NCI-H446 (cell line): ENCODE measurements around the gene BSN.
A peak's percentile ranks its signal among the peaks of the same experiment; 100 is the strongest.
"Not testable (repeated sequence)": the region's sequence is repeated elsewhere in the genome, so short reads cannot be mapped to it uniquely, and the experiment has no call there.

ENCODE experiments used
- DNase-seq, 2 experiments: peaks; one replicate each; lab custom pipeline; 2025; lab: John Stamatoyannopoulos, UW

BSN gene

DNA sequence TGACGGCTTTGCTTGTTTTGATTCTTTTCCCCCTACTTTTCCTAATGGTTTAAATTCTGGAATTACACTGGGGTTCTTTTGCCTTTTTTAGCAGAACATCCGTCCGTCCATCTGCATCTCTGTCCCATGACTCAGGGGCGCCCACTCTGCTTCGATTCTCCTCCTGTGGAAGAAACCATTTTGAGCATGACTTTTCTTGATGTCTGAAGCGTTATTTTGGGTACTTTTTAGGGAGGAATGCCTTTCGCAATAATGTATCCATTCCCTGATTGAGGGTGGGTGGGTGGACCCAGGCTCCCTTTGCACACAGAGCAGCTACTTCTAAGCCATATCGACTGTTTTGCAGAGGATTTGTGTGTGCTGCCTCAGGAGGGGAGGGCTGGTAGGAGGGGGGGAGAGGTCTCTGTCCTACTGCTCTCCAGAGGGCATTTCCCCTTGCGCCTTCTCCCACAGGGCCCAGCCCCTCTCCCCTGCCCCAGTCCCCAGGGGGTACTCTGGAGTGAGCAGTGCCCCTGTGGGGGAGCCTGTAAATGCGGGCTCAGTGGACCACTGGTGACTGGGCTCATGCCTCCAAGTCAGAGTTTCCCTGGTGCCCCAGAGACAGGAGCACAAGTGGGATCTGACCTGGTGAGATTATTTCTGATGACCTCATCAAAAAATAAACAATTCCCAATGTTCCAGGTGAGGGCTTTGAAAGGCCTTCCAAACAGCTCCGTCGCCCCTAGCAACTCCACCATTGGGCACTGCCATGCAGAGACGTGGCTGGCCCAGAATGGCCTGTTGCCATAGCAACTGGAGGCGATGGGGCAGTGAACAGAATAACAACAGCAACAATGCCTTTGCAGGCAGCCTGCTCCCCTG is 19.5 kb upstream of the BSN start:
- DNase-seq = no peak

DNA sequence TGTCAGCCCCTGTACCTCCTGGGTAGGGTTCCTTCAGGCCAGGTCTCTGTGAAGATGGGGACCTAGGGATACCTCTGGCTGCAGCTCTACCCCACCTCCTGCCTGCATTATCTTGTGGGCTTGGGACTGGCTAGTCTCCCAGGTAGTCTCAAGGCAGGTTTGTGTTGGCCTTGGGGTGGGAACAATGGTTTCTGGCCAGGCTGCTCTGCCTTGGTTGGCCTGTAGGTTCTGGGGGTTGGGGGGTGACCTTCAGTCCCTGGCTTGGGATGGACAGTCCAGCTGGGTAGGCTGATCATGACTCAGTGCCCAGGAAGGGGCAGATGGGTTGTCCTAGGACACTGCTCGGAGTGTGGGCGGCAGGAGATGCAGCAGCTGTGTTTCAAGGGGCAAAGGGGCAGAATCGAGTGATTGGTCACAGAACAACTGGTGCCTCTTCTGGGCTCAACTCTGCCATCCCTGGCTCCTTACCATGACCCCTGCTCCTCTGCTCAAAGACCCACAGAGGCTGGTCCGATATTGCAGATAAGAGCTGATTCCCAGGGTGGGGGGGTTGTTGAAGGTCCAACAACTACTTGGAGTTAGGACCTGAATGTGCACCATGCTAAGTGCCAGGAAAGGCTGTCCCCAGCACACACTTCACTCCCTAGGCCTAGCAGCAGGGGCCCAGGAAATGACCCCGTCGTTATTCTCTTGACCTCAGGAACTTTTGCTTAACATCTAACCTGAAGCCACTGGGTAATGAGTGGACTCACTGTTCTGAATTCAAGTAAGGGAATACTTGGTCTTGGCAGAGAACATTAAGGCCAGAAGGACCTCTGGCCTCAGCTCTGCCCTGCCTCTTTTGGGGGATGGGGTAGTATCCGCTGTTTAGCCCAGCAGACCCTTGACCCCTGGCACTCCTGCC is 18.1 kb upstream of the BSN start:
- DNase-seq = no peak

DNA sequence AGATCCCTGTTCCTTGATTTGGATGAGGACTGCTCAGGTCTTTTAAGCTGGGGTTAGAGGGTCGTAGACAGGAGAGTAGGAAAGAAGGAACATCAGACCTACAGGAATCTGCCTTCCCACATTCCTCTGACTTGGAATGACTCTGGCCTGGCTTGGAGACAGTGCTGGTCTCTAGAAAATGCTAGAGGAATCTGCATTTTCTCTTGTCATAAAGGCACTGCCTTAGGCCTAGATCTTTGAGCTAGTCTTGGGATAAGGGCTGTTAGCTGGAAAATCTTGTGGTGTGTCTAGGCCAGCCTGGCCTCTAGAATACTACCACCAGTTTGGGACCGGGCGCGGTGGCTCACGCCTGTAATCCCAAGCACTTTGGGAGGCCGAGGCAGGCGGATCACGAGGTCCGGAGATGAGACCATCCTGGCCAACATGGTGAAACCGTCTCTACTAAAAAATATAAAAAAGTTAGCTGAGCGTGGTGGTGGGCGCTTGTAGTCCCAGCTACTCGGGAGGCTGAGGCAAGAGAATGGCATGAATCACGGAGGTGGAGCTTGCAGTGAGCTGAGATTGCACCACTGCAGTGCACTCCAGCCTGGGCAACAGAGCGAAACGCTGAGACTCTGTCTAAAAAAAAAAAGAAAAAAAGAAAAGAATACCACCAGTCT is 17.3 kb upstream of the BSN start:
- no peak for DNase-seq

DNA sequence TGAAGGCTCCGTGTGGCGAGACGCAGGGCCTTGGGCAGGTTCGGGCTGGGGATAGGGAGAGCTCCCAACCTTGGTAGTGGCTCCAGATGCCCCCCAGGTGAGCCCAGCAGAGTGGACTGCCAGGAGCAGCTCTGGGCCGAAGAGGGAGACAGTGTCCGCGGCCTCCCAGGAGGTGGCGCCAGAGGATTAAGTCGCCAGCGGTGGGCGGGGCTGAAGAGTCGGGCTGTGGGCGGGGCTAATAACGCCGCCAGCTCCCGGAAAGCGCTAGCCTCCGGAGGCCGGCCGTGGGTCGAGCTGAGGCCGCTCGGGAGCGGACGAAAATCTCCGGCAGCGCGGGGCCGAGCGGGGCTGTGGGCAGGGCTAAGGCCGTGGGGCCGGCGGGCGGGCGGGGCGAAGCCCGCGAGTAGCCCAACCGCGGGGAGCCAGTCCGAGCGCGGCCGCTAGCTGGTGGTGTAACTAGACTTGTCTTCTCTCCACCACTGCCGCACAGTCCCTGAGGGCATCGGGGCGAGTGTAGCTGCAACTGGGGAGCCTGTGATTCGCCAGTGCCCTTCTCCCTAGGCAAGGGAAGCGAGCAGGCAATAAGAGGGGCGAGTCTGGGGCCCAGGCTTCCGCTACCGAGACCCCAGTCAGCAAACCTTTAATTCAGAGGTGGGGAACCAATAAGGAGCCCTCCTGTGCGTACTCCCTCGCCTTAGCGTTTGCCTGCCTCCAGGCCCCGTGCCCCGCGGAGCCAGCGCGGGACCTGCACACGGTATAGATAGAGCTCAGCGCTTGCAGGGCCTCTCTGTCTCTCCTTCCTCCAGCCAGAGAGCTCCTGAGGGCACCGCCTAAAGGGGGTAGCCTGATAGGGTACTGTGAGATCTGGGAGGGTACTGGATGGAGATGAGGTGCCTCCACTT is 14.4 kb upstream of the BSN start:
- peak; percentile 75 to 85 for DNase-seq

DNA sequence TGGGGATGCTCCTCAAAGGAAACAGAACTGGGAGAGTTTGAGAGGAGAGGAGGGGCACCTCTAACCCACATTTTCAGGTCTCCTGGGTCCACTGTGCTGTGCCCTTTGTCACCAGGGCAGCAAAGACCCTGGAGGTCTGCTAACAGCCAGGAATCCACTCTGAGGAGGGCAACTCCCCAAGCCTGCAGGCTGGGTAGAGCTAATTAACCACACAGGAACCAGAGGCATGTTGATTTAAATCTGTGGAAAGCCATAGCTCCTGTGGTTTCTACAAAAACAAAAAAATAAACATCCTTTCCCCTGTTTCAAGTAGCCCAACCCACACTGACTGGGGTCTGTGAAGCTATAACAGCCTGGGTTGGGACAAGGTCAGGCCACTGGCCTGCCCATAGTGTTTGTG is 2.2 kb upstream of the BSN start:
- no peak for DNase-seq

DNA sequence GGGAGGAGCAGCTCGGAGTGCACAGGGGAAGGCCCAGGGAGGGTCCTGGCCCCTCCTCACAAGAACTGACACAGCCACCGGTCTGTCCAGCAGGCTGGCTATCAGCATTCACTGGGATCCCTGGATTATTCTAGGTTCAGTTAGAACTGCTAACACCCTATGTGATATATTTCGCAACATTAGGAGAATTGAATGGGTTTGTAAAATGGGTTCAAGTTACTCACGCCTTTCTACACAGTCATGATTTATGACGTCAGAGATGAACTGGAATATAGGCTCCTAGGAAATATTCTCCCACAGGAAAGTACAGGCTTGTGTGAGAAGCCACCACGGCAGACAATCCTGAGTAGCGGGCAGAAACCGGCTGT is 969 bp upstream of the BSN start:
- DNase-seq = no peak

DNA sequence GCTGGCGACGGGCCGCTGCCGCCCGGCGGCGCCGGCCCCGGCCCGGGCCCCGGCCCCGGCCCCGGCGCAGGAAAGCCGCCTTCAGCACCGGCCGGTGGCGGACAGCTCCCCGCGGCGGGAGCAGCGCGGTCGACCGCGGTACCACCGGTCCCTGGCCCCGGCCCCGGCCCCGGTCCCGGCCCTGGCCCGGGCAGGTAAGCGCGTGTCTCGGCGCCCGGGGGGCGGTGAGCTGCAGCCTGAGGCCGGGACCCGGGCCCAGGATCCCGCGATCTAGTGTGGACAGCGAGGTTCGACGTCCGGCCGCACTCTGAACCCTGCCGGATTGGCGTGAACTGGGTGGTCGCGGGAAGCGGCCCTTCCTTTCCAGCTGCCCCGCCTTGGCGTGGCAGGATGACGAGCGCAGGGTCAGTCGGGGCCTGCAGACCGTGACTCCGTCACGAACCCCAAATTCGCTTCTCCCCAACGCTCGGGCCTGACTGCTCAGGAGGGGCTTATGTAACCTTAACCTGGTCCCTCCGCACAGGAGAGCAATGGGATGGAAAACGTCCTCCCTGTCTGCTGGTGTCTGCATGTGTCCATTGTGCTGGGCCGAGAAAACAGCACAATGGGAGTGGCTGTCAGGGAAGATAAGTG is 472 bp downstream of the BSN start:
- DNase-seq = no peak

DNA sequence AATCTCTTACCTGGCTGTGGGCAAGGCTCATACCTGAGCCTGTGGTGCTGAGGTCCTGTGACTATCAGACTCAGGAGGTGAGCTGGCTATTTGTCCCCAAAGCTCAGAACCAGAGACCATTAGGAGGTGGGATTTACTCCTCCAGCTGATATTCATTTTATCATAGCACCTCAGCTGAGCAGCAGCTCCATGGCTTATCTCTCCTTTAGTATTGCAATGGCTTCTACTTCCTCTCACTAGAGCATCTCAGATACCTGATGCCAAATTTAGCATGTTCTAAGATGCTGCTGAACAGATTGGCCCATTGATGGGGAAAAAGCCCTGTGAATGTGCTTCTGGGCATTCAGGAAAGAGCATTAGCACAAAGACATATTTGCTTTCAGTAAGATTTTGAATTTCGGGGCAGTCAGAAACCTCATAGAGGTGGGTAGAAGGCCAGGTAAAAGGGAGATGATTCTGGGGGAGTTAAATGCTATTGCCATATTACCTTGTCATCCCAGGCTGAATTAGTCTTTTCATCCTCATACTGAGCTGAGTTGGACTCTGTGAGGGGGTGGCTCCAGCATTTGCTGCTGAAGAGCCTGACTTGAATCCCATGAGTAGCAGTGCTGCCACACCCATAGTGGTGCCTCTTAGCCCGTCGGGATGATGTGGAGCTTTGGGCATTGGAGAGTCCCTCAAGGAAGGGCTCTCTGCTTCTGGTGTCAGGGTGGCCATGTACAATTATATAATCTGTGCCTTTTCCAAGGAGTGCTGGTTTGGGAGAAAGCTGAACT is 2.4 kb downstream of the BSN start:
- DNase-seq = no peak

DNA sequence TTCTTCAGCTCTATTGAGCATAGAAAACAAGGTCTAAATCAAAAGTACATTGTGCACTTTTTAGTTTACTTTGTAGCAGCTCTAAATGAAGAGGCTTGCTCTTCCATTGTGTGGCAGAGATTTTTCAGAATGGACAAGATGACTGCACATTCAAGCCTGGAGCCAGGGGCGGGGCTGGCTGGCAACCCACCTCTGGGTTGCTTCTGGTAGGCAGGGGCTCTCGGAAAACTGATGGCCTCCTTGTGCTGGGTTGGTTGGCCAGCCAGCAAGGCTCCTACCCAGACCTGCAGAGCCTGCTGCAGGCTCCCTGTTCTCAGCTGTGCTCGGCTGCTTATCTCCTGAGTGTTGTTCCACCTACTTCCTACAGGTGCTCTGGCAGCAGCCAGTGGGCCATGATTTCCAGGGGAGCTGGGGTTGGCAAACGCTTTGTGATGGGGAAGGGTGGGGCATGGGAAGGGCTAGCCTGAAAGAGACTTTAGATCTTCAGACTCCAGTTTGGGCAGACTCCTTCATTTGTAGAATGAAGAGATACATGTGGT is 8.8 kb downstream of the BSN start:
- DNase-seq = no peak

DNA sequence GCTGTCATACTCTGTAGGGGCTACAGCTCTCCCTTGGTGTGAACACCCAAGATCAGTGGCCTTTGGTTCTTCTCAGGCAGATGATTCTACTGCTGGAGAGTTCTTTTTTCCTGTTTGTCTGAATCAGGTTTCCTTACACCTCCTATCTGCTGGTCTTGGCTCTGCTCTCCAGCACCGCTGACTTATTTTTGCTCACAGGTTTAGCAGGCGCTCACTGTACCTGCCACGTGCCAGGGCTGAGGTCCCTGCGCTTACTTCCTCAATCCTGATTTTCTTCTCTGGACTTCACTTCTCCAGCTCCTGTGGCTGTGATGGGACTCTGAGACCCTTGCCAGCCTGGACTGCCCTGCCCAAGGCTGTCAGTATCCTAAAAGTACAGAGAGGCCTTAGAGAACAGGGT is 9.5 kb downstream of the BSN start:
- no peak for DNase-seq

DNA sequence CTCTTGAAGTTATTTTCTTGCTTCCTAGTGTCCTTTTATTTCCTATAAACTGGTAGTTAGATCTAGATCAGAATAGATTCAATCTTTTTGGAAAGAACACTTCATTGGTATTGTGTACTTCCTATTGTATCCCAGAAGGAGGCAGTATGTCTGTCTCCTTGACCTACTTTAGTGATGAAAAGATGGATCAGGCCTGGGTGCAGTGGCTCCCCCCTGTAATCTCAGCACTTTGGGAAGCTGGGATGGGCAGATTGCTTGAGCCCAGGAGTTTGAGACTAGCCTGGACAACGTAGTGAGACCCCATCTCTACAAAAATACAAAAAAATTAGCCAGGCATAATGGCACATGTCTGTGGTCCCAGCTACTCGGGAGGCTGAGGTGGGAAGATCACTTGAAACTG is 12.0 kb downstream of the BSN start:
- no peak for DNase-seq

DNA sequence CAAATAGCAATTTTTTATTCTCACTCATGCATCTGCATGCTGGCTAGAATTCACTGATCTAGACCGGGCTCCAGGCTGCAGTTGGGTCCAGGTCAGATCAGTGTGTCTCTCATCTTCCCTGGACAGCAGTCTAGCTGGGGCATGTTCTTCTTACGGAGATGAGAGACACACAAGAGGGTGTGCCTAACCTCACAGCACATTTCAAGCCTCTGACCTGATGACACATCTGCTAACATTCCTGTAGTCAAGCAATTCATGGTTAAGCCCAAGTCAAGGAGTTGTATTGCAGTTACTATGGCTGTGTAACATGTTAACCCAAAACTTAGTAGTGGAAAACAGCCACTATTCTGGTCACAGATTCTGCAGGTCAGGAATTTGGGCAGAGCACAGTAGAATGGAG is 13.1 kb downstream of the BSN start:
- DNase-seq = no peak

DNA sequence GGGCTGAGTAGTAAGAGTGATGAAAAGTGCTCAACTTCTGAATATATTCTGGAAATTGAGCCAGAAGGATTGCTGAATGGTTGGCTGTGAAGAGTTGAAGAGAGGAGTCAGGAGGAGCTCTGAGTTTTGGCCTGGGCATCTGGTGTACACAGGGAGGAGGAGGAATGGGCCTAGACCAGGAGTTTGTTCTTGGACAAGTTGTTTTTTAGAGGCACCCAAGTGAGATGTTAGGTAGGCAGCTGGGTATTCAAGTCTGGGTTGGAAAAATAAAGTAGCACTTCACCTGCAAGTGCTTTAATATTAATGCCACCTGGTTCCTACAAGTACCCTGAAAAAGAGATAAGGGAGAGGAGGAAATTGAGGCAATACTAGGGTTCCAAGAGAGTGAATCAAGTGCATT is 14.7 kb downstream of the BSN start:
- no peak for DNase-seq

DNA sequence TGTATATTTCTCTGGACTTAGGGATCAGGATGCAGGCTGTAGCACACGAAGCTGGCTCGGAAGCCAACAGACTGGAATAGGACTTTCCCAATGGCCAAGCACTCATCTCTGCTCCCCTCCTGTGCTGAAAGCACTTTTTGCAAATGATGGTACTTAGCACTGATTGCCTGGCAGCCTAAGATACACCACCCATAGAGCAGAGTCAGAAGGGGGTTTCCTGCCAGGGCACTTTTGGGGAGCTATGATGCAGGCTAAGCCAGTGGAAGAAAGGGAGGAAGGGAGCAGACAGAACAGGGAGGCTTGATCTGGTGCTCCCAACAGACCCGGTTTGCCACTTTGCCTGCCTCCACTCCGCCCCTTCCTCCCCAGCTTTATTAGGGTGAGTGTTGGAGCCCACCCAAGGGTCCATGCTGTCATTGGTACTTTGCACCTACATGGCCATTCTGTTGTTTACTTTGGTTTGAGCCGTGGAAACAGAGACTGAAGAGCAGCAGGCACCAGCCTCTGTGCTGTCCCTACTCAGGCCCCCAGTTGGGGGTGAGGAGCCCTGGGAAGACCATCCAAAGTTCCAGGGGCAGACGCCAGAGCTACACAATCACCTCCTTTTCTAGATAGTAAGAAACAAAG is 15.9 kb downstream of the BSN start:
- no peak for DNase-seq

DNA sequence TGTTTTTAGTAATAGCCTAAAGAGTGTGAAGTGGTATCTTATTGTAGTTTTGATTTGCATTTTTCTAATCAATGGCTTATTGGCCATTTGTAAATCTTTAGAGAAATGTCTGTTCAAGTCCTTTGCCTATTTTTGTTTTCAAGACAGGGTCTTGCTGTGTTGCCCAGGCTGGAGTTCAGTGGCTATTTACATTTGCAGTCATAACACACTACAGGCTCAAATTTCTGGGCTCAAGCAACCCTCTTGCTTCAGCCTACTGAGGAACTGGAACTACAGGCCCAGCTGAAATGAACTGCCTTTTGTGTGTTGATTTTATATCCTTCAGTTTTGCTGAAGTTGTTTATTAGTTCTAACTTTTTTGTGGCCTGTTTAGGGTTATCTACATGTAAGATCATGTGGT is 27.9 kb downstream of the BSN start:
- DNase-seq = no peak

DNA sequence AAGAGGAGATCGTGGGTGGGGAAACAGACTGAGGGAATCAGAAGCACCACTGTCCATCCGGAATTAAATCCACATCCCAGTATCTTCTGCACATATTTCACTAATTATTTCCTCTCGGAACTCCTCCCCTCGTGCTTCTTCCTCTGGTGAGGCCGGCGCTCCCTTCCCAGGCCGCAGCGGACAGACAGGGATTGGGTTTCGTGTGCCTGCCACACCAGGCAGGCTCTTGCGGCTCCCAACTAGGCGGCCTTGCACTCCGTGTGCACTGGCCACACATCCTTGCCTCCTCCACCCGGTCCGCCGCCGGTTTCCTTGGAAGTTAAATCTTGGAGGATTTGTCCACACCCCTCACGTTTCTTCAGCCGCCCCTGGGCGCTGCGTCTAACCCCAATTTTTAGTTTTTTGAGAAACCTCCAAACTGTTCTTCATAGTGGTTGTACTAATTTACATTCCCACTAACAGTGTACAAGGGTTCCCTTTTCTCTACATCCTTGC is 31.0 kb downstream of the BSN start:
- not testable (repeated sequence) for DNase-seq

DNA sequence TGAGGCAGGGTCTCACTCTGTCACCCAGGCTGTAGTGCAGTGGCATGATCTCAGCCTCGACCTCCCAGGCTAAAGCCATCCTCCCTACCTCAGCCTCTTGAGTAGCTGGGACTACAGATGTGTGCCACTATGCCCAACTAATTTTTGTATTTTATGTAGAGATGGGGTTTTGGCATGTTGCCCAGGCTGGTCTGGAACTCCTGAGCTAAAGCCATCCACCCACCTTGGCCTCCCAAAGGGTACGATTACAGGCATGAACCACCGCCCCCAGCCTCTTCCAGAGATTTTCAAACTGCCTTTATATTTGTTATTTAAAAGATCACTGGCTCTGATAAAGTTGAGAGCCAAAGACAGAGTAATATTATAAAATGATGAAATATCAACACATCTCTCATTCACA is 37.3 kb downstream of the BSN start:
- no peak for DNase-seq

DNA sequence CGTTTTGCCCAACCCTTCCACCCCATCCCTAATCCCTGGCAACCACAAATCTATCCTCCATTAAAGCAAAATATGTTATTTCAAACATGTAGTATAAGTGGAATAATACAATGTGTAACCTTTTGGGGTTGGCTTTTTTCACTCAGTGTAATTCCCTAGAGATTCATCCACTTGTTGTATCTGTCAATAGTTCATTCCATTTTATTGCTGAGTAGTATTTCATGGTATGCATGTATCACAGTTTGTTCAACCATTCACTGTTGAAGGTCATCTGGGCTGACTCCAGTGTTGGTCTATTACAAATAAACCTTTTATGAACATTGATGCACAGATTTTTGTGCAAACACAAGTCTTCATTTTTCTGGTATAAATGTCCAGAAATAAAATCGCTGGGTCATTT is 38.8 kb downstream of the BSN start:
- DNase-seq = no peak

DNA sequence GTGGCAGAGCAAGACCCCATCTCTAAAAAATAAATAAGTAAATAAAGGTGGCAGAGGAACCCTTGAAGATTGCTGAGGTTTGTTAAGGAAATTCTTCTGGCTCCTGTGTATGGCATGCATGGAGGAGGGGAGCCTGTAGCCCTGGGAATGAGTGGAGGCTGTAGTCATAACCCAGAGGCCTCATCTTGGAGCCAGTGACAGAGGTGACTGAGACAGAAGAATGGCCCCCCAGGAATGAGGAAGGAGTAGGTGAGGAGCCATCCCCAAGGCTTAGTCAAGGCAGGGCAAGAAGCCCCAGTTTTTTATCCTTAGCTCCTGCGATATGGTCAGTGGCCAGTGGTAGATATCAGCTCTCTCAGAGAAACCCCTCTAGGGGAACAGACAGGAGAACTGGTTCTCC is 46.5 kb downstream of the BSN start:
- no peak for DNase-seq
